ENCODE data around the gene IRF5. TPM values are rescaled to one million over a fixed set of nuclear protein-coding genes. Genes with fewer than 3 reads are reported as not detected.

IRF5 gene
- total RNA-seq, 1 donor from 2014 or later: 0.36 TPM

DNA sequence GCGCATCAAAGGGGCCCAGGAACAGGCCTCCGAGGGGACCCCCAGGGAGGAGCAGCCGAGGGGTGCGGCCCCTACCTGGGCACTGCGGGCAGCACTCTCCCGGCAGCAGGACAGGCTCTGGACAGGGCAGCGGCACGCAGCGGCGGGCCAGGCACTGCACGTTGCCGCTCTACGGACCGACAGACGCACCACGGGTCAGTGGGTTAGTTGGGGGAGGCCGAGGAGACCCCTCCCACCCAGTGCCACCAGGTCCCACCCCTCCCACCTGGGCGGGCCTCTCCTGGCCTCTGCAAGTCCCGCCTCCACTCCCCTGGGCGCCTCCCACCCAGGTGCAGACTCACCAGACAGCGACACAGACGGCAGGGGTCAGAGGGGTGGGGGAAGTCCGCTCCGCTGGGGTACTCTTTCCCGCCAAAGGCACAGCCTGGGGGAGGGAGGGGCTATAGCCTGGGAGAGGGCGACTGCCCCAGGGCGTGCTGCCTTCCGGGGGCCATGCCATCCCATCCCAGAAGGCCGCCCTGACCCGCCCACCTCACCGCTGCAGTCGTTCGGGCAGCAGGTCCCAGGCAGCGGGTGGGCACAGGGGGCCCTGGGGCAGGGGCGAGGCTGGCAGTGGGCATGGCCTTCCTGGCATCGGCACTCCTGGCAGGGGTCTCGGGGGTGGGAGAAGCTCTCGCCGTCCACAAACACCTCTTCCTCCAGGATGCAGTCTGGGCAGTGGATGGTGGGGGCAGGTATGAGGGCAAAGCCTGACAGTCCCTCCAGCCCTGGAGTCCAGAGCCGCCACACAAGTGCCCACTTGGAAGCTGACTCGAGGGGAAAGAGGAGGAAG lies 46.4 kb upstream of the IRF5 start:
- Histone ChIP-seq H3K79me2 (ENCODE audit: insufficient read depth, low read length) (no peaks in the 10 kb centered on the region), H3K4me1 (ENCODE audit: insufficient read depth, low read length) (no peaks in the 10 kb centered on the region), H3K36me3 (ENCODE audit: insufficient read depth, low read length) (no peaks in the 10 kb centered on the region), H3K4me2 (ENCODE audit: low read length) (peak overlapping the region; percentile 50), H3K9ac (ENCODE audit: low read length) (no peak overlapping the region), H3K27ac (ENCODE audit: low read depth, low read length) (no peak overlapping the region), H3K27me3 (ENCODE audit: insufficient read depth, low read length) (peaks cover 6% of the 10 kb centered on the region), H3K4me3 (ENCODE audit: insufficient read depth, low read depth, low read length) (no peak overlapping the region), H2AFZ (ENCODE audit: low read depth, low read length) (no peak overlapping the region), H3K9me3 (ENCODE audit: insufficient read depth, low read depth, low read length) (peaks cover 6% of the 10 kb centered on the region), H4K20me1 (ENCODE audit: insufficient read depth, low read length) (peaks cover 3% of the 10 kb centered on the region)
- FAIRE-seq (no peak), DNase-seq (ENCODE audit: low read depth) (no peak)
- H3K27me3 Mint-ChIP-seq (ENCODE audit: low read depth, unreplicated experiment): peaks cover 12% of the 10 kb centered on the region
- no peaks in the 10 kb centered on the region for H3K4me1 Mint-ChIP-seq (ENCODE audit: low read depth, unreplicated experiment)
- H3K9me3 Mint-ChIP-seq (ENCODE audit: unreplicated experiment): peaks cover 4% of the 10 kb centered on the region
- H3K36me3 Mint-ChIP-seq (ENCODE audit: low read depth, unreplicated experiment): no peaks in the 10 kb centered on the region
- H3K4me3 Mint-ChIP-seq (ENCODE audit: unreplicated experiment): no peak overlapping the region
- no peak overlapping the region for H3K27ac Mint-ChIP-seq (ENCODE audit: unreplicated experiment)
- TF ChIP-seq EZH2 (IDR thresholded peaks at IDR 0.05; ENCODE audit: insufficient read depth, low read length) (peak; percentile 91), CTCF (IDR thresholded peaks at IDR 0.05; ENCODE audit: insufficient read depth, low read depth, low read length) (no peak)

- no peaks in the 10 kb centered on the region for H3K36me3 Mint-ChIP-seq (ENCODE audit: low read depth, unreplicated experiment)
- no peaks in the 10 kb centered on the region for H3K36me3 ChIP-seq (ENCODE audit: insufficient read depth, low read length)
- FAIRE-seq (no peak), DNase-seq (ENCODE audit: low read depth) (no peak)
- H3K4me1 ChIP-seq (ENCODE audit: insufficient read depth, low read length): no peaks in the 10 kb centered on the region
- no peak for TF ChIP-seq EZH2 (IDR thresholded peaks at IDR 0.05; ENCODE audit: insufficient read depth, low read length)
- no peak for TF ChIP-seq CTCF (IDR thresholded peaks at IDR 0.05; ENCODE audit: insufficient read depth, low read depth, low read length)
- no peaks in the 10 kb centered on the region for H3K4me1 Mint-ChIP-seq (ENCODE audit: low read depth, unreplicated experiment)
- H3K9me3 ChIP-seq (ENCODE audit: insufficient read depth, low read depth, low read length): peaks cover 6% of the 10 kb centered on the region
- peaks cover 6% of the 10 kb centered on the region for H3K27me3 ChIP-seq (ENCODE audit: insufficient read depth, low read length)
- no peak overlapping the region for H3K27ac ChIP-seq (ENCODE audit: low read depth, low read length)
- no peaks in the 10 kb centered on the region for H3K79me2 ChIP-seq (ENCODE audit: insufficient read depth, low read length)
- no peak overlapping the region for H3K4me3 Mint-ChIP-seq (ENCODE audit: unreplicated experiment)
- no peak overlapping the region for H3K9ac ChIP-seq (ENCODE audit: low read length)
- H3K4me2 ChIP-seq (ENCODE audit: low read length): no peak overlapping the region
- peaks cover 3% of the 10 kb centered on the region for H4K20me1 ChIP-seq (ENCODE audit: insufficient read depth, low read length)
- no peak overlapping the region for H3K27ac Mint-ChIP-seq (ENCODE audit: unreplicated experiment)
- H3K4me3 ChIP-seq (ENCODE audit: insufficient read depth, low read depth, low read length): no peak overlapping the region
- H3K27me3 Mint-ChIP-seq (ENCODE audit: low read depth, unreplicated experiment): peaks cover 14% of the 10 kb centered on the region
- H3K9me3 Mint-ChIP-seq (ENCODE audit: unreplicated experiment): peaks cover 4% of the 10 kb centered on the region
- no peak overlapping the region for H2AFZ ChIP-seq (ENCODE audit: low read depth, low read length)
Measured at GRCh38 chr7:128891942-128892269, 45.8 kb upstream of the IRF5 start.
